GM19467 (cell line): Measurements from ENCODE around the gene ZNF239.
"Not testable (repeated sequence)": the region's sequence is repeated elsewhere in the genome, so short reads cannot be mapped to it uniquely, and the experiment has no call there.

ENCODE experiments used
- ATAC-seq: cut with Tn5 transposase; IDR thresholded peaks from one replicate; pipeline ENCODE4 v1.9.1; 2021; ENCODE audit warnings: mild to moderate bottlenecking, moderate library complexity; ENCODE audit not compliant: unreplicated experiment

ZNF239 gene

GRCh38 chr10:43584051-43584450 lies 9.6 kb upstream of the ZNF239 start:
- no peak for ATAC-seq

DNA sequence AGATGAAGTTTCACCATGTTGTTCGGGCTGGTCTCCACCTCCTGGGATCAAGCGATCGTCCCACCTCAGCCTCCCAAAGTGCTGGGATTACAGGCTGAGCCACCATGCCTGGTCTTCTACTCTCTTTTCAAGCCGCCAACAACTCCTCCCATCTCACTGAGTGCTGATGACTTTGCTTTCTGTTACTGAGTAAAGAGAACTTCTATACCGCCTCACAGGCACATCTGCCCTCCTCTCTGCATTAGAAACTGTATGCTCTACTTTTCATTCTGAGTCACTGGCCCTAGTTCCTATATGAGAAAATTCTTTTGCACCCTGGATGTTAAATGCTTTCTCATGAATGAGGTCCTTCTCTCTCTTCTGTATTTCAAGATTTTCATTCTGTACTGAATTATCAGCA lies 2.2 kb upstream of the ZNF239 start:
- no peak for ATAC-seq

DNA sequence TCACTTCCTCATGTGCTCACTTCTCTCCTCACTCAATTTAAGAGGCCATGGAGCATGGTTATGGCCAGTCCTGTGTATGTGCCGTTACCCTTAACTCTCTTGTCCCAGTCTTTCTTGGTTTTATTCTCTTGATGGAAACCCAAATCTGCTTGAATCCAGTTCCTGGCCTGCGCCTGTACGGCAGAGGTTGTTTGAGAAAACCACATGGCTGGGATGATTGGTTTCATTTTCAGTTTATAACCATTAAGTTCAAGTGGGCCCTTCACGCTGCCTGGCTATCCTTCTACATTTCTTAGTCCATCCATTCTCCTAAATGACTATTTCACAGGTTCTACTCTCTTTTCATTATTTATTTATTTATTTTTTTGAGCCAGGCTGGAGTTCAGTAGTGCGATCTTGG lies 1.6 kb upstream of the ZNF239 start:
- no peak for ATAC-seq

DNA sequence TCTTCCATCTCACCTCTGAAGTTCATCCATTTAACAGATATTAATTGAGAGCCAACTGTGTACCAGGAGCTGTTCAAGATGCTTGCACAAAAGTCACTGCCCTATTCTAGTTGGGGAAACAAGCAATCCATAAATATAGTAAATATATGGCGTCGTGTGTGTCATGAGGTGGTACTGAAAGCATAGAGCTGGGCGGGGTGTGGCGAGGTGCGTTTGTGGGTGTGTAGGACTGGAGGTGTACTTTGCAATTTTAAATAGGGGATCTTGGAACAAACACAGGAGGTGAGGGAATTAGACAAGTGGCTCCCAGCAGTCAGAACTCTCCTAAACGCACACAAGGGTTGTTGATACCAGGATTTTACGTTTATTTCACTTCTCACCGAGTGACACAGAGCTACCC lies 490 bp upstream of the ZNF239 start:
- ATAC-seq = no peak

DNA sequence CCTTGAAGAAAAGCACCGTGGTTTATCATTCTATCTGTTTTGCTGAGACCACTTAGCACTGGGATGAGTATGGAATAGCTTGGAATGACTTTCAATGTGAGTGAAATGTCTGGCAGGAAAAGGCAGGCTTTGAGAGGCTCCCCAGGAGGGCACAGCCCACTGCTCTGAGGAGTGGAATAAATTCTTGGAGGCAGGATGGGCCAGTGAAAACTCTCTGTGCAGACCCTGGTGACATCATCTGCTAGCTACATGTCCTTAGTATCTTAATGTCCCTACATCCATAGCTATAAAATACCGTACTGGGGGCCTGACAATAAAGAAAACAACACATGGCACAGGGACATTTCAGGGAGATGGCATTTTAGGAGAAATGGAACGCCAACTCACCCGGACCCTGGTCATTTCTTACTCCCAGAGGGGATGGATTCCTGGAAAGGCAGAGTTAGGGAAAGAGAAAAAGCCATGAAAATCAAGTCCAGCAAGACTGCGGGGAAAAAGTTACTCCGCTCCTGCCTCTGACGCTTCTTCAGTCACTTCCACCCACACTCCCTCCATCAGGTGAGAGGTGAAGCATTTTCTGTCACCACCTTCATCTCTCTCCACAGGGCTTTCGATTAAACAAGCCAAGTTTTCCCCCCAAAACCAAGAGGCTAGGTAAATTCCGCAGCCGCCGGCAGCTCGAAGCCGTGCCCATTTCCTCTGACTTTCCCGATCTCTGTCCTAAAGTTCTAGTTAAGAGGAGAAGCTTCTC lies 991 bp downstream of the ZNF239 start:
- no peak for ATAC-seq

- ATAC-seq = no peak
These were observed 3.4 kb downstream of the ZNF239 start for GRCh38 chr10:43570971-43571370.

DNA sequence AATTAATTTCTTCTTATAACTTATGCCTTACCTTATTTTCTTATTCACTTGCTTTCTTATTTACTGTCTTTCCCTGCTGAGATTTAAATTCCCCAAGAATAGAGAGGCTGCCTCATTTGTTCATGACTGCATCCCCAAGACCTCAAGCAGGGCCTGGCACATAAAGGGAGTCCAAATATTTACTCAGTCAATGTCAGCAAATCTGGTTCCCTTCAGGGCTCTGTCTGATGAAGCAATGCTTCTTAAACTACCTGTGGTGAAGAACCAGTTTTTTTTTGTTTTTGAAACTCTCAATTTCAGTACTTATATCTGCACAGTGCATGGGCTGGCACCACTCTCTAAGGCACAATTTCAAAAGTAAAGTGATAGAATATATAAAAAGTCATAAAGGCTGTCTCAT lies 4.7 kb downstream of the ZNF239 start:
- no peak for ATAC-seq

DNA sequence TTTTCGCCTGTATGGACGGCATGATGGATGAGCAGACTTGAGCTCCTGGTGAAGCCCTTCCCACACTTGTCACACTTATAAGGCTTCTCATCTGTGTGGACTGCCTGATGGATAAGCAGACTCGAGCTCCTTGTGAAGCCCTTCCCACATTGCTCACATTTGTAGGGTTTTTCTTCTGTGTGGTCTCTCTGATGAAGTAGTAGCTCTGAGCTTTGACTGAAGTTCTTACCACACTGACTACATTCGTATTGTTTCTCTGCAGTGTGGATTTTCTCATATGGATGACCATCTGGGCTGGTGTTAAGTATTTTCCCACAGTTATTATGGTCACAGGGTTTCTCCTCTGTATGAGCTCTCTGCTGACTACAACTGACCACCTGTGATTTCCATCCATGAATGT lies 17.2 kb downstream of the ZNF239 start:
- ATAC-seq = no peak

DNA sequence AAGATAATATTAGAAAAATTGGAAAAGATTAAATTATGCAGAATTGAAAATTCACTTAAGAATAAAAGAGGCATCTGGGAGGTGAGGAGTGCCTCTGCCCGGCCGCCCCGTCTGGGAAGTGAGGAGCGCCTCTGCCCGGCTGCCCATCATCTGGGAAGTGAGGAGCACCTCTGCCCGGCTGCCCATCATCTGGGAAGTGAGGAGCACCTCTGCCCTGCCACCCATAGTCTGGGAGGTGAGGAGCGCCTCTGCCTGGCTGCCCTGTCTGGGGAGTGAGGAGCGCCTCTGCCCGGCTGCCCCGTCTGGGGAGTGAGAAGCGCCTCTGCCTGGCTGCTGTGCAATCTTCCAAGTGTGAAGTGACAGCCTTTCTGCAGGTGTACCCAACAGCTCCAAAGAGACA lies 30.7 kb downstream of the ZNF239 start:
- not testable (repeated sequence) for ATAC-seq

- ATAC-seq = no peak
These were observed 49.8 kb downstream of the ZNF239 start for GRCh38 chr10:43524434-43525247.
